ENCODE data around the gene GJC2.
A peak's percentile ranks its signal among the peaks of the same experiment; 100 is the strongest.

The GJC2 gene

GRCh38 chr1:228149406-228150119 is at the start of gene GJC2:
GJC2 (plus strand) TSS chr1:228149930; CDS start chr1:228157759, 7,829 bp downstream.
- Histone ChIP-seq H3K4me3 (ENCODE audit: low read length) (no peak within 1 kb of the TSS), H3K4me1 (ENCODE audit: control insufficient read depth, low read depth, low read length) (peaks cover 6% of the 10 kb centered on the region), H3K27me3 (ENCODE audit: control insufficient read depth, insufficient read depth, low read length) (no peaks in the 10 kb centered on the region), H3K27ac (ENCODE audit: low read length) (no peak within 1 kb of the TSS), H3K36me3 (ENCODE audit: control insufficient read depth, low read depth, low read length) (no peaks in the 10 kb centered on the region), H3K9ac (ENCODE audit: low read length) (no peak within 1 kb of the TSS), H3K9me3 (ENCODE audit: control insufficient read depth, low read depth, low read length) (no peaks in the 10 kb centered on the region)

- Histone ChIP-seq H3K4me1 (ENCODE audit: control insufficient read depth, low read depth, low read length) (no peaks in the 10 kb centered on the region), H3K9ac (ENCODE audit: low read length) (no peak overlapping the region), H3K27me3 (ENCODE audit: control insufficient read depth, insufficient read depth, low read length) (no peaks in the 10 kb centered on the region), H3K27ac (ENCODE audit: low read length) (no peak overlapping the region), H3K36me3 (ENCODE audit: control insufficient read depth, low read depth, low read length) (peaks cover 46% of the 10 kb centered on the region), H3K9me3 (ENCODE audit: control insufficient read depth, low read depth, low read length) (no peaks in the 10 kb centered on the region), H3K4me3 (ENCODE audit: low read length) (no peak overlapping the region)
Observed at GRCh38 chr1:228100822-228101613, 48.7 kb upstream of the GJC2 start.

DNA sequence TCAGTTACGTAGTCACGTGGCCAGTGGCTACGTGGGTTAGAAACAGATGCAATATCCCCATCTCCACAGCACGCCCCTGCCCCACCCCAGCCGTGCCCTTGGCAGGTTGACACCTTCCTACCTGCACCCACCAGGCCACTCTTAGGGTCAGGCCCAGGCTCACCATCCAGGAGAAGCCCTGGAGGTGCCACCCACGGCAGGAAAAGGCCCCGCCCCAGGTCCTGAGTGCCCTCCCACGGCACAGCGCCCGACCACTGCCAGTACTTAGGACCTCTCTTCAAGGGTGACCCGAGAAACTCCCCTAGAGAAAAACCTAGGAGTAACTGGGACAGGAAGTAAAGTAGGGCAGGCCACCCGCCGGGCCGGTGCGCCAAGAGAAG is 48.1 kb upstream of the GJC2 start:
- Histone ChIP-seq H3K4me3 (ENCODE audit: low read length) (peak overlapping the region; percentile 78), H3K4me1 (ENCODE audit: control insufficient read depth, low read depth, low read length) (no peaks in the 10 kb centered on the region), H3K36me3 (ENCODE audit: control insufficient read depth, low read depth, low read length) (peaks cover 46% of the 10 kb centered on the region), H3K9me3 (ENCODE audit: control insufficient read depth, low read depth, low read length) (no peaks in the 10 kb centered on the region), H3K27me3 (ENCODE audit: control insufficient read depth, insufficient read depth, low read length) (no peaks in the 10 kb centered on the region), H3K9ac (ENCODE audit: low read length) (no peak overlapping the region), H3K27ac (ENCODE audit: low read length) (no peak overlapping the region)

DNA sequence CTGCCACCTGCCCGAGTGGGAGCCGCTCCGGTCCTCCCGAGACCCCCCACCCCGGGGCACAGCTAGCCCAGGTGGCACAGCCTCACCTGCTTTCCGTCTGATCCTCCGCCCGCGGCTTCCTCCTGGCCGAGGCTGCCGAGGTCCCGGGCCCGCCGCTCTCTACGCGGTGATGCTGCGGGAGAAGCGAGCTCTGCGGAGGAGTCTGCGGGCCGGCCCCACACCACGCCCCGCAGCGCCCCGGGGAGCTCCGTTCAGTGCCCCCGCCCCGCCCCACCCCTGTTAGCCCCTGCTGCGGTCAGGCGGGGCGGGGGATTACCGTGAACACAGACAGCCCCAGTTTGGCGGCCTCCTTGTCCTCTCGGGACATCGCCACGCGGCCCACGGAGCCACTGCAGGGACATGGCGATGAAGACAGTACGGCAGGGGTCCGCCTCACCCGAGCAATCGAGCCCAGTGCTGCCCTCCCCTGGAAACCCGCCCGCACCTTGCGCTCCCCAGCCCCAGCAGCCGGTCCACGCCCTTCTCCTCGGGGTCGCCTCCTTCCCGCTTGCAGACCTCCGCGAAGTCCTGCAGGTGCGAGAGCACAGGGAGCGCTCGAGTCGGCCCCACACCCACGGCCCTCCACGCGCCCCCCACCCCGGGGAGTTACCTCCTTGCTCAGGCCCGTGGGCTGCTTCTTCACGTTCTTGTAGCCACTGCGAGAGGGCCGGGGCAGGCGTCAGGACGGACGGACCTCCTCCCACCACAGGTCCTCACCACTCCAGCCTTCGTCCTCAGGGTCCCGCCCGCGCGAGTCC is 47.5 kb upstream of the GJC2 start:
- Histone ChIP-seq H3K27me3 (ENCODE audit: control insufficient read depth, insufficient read depth, low read length) (no peaks in the 10 kb centered on the region), H3K9ac (ENCODE audit: low read length) (no peak overlapping the region), H3K4me3 (ENCODE audit: low read length) (peak overlapping the region; percentile 78), H3K4me1 (ENCODE audit: control insufficient read depth, low read depth, low read length) (no peaks in the 10 kb centered on the region), H3K36me3 (ENCODE audit: control insufficient read depth, low read depth, low read length) (peaks cover 50% of the 10 kb centered on the region), H3K27ac (ENCODE audit: low read length) (no peak overlapping the region), H3K9me3 (ENCODE audit: control insufficient read depth, low read depth, low read length) (no peaks in the 10 kb centered on the region)

DNA sequence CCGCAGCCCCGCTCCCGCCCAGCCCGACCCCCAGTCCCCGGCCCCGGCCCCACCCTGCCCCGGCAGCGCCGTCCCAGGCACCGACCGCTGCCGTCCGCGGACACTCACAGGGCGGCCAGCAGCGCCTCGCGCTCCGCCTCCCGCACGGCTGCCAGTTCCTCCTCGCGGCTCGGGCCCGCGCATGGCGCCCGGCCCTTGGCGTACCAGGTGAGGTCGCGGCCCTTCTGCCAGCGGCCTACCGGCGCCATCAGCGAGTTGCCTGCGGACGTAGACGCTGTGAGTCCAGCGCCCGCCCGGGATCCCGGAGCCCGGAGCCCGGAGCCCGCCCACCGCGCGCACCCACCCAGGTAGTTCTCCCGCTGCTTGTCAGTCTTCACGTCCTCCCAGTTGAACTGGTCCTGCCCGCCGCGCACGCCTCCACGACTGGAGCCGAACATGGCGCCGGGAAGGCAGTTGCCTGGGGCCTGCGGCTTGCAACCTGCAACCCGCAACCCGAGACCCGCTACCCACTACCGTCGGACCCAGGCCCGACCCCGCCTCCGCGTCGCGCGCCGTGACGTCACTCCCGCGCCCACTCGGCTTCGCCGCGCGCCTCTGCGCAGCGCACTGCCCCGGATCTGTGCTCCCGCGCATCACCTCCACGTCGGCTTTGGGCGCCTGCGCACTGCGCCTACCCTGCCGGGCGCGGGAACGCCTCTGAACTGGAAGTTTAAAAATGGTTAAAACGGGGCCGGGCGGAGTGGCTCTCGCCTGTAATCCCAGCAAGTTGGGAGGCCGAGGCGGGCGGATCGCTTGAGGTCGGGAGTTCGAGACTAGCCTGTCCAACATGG is 46.7 kb upstream of the GJC2 start, which contains the start of gene C1orf35:
Gene C1orf35 (minus strand): TSS at position 535 of the 830 bp plus-strand sequence. CDS start 98 bp downstream, at position 437.
- Histone ChIP-seq H3K27me3 (ENCODE audit: control insufficient read depth, insufficient read depth, low read length) (no peaks in the 10 kb centered on the region), H3K4me1 (ENCODE audit: control insufficient read depth, low read depth, low read length) (no peaks in the 10 kb centered on the region), H3K9me3 (ENCODE audit: control insufficient read depth, low read depth, low read length) (no peaks in the 10 kb centered on the region), H3K4me3 (ENCODE audit: low read length) (peak within 1 kb of the TSS; percentile 78), H3K36me3 (ENCODE audit: control insufficient read depth, low read depth, low read length) (peaks cover 49% of the 10 kb centered on the region), H3K27ac (ENCODE audit: low read length) (no peak within 1 kb of the TSS), H3K9ac (ENCODE audit: low read length) (peak within 1 kb of the TSS; percentile 79)

DNA sequence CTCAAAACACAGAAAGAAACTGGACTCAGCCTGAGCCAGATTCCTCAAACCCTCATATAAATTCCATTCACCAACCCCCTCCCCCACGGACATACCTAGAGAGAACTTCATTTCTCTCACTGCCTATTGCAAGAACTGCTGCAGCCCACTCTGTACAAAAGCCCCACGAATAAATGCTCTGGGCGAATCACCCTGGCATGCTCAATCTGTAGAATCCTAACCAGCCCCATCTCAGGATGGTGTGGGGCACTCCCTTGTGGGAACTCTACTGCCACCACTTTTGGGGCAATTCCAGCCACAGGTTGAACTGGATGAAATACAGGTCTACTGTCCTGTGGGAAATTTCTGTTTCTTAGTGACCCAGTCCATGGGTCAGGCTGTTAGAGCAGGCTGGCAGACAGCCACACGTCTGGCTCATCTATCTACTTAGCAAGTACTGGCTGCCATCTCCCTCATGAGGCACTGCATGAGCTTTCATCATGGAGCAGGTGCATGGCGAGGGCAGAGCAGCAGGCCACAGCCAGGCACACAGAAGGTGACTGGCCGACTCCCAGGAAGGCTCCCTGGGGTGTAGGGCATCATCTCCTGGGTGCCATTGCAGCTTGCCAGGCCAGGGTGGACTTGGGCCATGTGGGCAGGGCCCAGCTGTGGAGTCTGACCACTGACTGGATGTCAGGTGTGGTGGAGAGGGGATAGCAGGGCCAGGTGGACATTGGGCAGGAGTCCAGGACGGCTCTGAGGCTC is 45.0 kb upstream of the GJC2 start:
- no peak overlapping the region for H3K9ac ChIP-seq (ENCODE audit: low read length)
- peaks cover 33% of the 10 kb centered on the region for H3K36me3 ChIP-seq (ENCODE audit: control insufficient read depth, low read depth, low read length)
- H3K4me3 ChIP-seq (ENCODE audit: low read length) = no peak overlapping the region
- no peak overlapping the region for H3K27ac ChIP-seq (ENCODE audit: low read length)
- H3K9me3 ChIP-seq (ENCODE audit: control insufficient read depth, low read depth, low read length) = no peaks in the 10 kb centered on the region
- H3K27me3 ChIP-seq (ENCODE audit: control insufficient read depth, insufficient read depth, low read length) = peaks cover 2% of the 10 kb centered on the region
- no peaks in the 10 kb centered on the region for H3K4me1 ChIP-seq (ENCODE audit: control insufficient read depth, low read depth, low read length)

GRCh38 chr1:228105270-228105995 is 44.3 kb upstream of the GJC2 start:
- no peak overlapping the region for H3K27ac ChIP-seq (ENCODE audit: low read length)
- H3K4me1 ChIP-seq (ENCODE audit: control insufficient read depth, low read depth, low read length) = no peaks in the 10 kb centered on the region
- H3K36me3 ChIP-seq (ENCODE audit: control insufficient read depth, low read depth, low read length) = peaks cover 27% of the 10 kb centered on the region
- no peak overlapping the region for H3K4me3 ChIP-seq (ENCODE audit: low read length)
- H3K9ac ChIP-seq (ENCODE audit: low read length) = no peak overlapping the region
- peaks cover 8% of the 10 kb centered on the region for H3K27me3 ChIP-seq (ENCODE audit: control insufficient read depth, insufficient read depth, low read length)
- H3K9me3 ChIP-seq (ENCODE audit: control insufficient read depth, low read depth, low read length) = no peaks in the 10 kb centered on the region

GRCh38 chr1:228105996-228106799 is 43.5 kb upstream of the GJC2 start:
- Histone ChIP-seq H3K27me3 (ENCODE audit: control insufficient read depth, insufficient read depth, low read length) (peaks cover 8% of the 10 kb centered on the region), H3K9me3 (ENCODE audit: control insufficient read depth, low read depth, low read length) (no peaks in the 10 kb centered on the region), H3K36me3 (ENCODE audit: control insufficient read depth, low read depth, low read length) (peaks cover 19% of the 10 kb centered on the region), H3K9ac (ENCODE audit: low read length) (no peak overlapping the region), H3K4me1 (ENCODE audit: control insufficient read depth, low read depth, low read length) (no peaks in the 10 kb centered on the region), H3K4me3 (ENCODE audit: low read length) (no peak overlapping the region), H3K27ac (ENCODE audit: low read length) (no peak overlapping the region)

GRCh38 chr1:228106800-228107054 is 43.0 kb upstream of the GJC2 start:
- H3K4me3 ChIP-seq (ENCODE audit: low read length) = no peak overlapping the region
- H3K27me3 ChIP-seq (ENCODE audit: control insufficient read depth, insufficient read depth, low read length) = peaks cover 8% of the 10 kb centered on the region
- peaks cover 19% of the 10 kb centered on the region for H3K36me3 ChIP-seq (ENCODE audit: control insufficient read depth, low read depth, low read length)
- H3K9me3 ChIP-seq (ENCODE audit: control insufficient read depth, low read depth, low read length) = no peaks in the 10 kb centered on the region
- H3K27ac ChIP-seq (ENCODE audit: low read length) = no peak overlapping the region
- H3K9ac ChIP-seq (ENCODE audit: low read length) = no peak overlapping the region
- no peaks in the 10 kb centered on the region for H3K4me1 ChIP-seq (ENCODE audit: control insufficient read depth, low read depth, low read length)
